COLO668 (cell line): ENCODE data around the gene NGLY1.

Source experiments
- DNase-seq: peaks from one replicate; lab custom pipeline; 2025; ENCODE audit not compliant: unreplicated experiment; lab: John Stamatoyannopoulos, UW

NGLY1 gene

DNA sequence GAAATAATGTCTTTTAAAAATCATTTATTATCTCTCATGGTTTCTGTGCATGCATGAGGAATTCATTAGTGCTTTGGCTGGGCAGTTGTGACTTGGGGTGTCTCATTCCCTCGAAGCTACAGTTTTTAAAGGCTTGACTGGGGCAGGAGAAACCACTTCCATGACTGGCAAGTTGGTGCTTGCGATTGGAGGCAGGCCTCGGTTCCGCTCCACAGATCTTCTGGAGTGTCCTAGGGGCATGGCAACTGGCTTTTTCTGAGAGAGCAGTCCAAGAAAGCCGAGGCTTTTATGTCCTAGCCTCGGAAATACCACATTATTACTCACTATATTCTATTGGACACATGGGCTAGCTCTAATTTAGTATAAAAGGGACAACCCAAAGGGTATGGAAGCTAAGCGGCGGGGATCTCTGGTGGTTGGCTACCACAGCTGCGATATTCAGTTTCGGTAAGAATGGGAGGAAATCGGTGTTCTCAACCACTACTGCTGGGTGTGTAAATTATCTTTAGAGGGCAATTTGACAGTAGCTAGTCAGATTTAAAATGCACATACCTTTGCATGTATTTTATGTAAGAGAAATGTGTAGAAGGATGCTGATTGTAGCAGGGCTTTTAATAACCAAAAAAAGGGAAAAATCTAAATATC, 69.8 kb downstream of the NGLY1 start:
- no peak for DNase-seq

DNA sequence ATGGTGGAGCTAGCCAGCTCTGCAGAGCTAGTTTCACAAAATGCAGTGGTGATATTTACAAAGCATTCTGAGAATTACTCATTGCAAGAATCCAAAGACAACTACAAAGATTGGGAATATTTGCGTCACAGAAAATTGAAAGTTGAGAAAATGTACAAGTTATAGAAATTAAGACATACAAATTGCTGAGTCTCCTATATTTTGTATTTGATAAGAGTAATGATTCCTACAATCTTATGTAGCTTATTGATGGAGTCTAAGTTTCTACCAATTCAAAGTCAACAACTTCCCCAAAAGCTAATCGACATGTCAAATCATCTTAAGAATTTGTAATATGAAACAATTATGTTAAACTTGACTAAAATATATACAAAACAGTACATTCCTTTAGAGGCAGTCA, 72.2 kb downstream of the NGLY1 start:
- no peak for DNase-seq

DNA sequence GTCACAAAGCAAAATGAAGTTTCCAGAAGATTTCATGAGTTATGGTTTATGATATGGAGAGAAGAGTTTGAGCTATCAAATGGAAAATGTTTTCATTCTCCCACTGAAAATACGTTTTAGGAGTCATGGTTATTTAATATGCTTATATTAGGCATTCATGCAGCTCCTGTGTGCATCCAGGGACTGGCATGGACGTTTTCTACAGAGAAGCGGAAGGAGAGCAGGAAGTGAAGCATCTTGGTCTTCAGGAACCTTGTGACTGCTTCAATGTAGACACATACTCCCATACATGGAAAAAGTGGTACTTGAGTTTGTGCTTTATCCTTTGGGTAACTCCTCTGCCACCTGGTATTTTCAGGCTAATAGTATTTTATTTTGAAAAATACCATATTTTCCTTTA, 75.2 kb downstream of the NGLY1 start:
- no peak for DNase-seq

DNA sequence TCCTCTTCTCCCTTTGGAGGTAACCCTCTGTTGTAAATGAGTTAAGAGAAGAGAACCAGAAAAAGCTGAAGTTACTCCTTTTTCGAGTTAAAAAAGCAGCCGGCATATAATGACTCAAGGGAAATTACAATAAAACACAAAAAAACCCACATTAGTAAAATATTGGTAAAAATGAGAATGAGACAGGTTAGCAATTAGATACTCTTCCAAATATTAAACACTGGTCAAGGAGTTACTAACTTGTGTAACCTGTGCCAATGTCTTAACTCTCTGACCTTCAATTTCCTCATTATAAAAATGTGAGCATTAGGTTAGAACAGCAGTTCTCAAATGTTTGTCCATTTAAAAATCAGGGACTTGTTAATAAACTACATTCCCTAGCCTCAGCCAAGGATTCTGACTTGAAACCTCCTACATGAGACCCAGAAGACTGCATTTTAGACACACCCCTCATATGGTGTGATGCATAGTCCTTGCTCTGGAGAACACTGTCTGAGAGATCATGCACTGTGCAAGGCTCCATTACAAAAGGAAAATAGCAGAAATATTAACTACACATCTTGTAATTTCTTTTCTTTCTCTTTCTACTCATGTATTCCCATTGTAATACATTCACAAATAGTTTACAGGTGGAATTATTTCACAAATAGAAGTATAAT, 75.8 kb downstream of the NGLY1 start:
- DNase-seq, result no peak

DNA sequence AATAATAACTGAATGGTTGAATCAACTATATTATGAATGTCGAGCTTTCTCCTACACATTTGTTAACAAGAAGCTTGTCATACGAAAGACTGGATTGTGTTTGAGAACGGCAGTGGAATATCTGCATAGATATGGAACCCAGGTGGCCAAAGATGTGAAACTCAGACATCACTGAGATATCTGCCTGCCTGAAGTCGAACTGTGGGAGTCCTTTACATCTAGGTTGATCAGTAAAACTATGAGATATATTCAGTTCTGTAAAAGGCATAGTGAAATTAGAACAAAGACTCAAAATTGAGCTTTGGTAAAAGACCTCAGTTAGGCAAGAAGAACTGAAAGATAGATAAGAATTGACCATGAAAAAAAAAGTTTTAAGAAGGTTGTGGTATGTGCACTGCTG, 77.0 kb downstream of the NGLY1 start:
- no peak for DNase-seq

DNA sequence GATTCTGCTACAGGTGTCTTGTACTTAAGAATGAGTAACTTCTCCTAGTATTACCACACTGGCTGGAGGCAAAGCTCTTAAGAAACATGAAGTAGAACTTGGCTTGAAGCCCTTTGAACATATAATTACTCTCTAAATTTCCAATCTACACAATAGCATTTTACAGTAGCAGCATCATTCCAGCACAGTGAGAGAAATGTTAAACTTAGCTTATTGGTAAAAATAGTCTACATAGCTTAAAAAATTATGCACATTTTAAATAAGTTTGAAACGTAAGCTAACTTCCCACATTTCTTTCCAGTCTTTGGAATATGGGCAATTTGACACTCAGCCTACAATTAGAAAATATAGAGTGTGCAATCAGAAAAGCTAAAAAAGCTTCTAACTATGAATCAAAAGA, 85.7 kb downstream of the NGLY1 start:
- DNase-seq, result no peak

DNA sequence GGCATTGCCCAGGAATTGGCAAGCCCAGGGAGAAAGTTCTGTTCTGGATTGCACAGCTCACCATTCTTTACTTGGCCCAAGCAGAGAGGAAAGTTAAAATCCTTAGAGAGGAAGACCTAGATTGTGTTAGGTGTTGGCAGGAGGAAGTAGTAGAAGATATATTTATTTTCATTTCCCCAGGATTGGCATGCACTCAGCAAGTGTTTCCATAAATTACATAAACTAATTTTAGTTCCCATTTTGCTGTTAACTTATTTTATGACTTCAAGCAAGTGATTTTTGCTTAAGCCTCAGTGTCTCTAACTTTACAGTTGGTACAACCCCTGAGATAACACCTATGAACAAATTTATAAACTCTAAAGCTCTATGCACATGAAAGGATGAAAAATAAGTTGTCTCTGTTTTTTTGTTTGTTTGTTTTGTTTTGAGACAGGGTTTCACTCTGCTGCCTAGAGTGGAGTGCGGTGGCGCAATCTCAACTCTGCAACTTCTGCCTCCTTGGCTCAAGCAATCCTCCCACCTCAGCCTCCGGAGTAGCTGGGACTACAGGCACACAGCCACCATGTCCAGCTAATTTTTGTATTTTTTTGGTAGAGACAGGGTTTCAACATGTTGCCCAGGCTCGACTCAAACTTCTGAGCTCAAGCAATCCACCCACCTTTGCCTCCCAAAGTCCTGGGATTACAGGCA, 87.4 kb downstream of the NGLY1 start:
- DNase-seq, result no peak

DNA sequence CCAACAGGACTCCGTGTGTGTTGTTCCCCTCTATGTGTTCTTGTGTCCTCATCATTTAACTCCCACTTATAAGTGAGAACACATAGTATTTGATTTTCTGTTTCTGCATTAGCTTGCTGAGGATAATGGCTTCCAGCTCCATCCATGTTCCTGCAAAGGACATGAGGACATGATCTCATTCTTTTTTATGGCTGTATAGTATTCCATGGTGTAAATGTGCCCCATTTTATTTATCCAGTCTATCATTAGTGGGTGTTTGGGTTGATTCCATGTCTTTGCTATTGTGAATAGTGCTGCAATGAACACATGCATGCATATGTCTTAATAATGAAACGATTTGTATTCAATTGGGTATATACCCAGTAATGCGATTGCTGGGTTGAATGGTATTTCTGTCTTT, 90.0 kb downstream of the NGLY1 start:
- DNase-seq, result no peak

DNA sequence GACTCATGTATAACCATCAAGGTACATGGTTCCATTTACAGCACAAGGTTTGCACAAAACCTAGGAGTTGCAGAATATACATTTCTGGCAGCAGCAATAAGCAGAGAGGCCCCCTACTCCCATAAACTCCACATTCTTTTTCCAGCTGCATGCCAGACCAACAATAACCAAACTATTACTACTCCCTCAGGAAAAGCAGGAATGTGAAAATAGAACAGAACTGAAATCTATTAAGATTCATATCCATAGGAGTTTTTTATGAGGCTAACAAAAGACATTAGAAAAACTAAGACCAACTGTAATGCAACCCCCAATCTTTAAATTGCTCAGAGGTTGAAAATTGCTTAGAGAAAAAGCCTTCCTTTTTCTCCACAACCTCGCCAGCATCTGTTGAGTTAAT, 90.9 kb downstream of the NGLY1 start:
- no peak for DNase-seq

DNA sequence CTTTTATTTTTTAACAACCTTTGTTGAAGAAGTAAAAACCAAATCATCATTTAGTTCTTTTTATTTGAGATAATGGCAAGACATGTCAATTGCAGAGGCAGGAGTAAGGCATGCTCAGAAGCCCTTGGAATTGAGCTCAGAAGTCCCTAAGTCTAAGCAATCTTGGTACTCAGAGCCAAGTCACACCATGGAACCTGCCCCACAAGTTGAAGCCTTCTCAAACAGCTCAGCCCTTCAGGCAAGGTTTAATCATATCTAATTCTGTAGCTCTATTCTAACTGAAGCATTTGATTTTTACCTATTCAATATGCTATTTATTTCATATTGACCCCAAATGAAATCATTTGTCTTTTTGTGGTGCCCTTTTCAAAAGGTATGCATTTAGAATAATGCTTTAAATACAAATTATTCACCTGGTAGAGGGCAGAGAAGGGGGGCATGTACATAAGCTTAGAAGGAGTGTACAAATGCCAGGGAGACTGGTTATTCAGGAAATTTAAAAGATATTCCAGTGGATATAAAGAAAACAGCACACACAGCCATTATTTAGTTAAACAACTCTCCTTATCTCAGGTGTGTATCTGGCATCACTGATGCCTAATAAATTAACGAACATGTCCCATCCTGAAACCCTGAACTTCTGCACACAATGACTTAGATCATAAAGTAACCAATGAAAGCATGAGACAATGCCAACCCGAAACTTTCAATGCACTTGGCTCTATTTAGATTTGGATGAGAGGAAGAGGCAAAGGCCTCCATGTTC, 92.3 kb downstream of the NGLY1 start:
- DNase-seq, result no peak

DNA sequence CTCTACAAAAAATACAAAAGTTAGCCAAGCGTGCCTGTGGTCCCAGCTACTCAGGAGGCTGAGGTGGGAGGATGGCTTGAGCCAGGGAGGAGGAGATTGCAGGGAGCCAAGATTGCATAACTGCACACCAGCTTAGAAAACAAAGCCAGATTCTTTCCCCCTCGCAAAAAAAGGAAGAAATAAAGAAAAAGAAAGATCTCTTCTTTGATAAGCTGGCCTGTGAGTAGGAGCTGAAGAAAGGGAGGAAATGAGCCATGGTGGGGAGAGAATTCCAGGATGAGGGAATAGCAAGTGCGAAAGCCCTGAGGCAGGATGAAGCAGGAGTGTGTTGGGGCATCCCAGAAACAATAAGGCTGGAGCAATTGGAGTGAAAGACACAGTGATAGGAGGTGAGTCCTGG, 94.0 kb downstream of the NGLY1 start:
- DNase-seq, result no peak

DNA sequence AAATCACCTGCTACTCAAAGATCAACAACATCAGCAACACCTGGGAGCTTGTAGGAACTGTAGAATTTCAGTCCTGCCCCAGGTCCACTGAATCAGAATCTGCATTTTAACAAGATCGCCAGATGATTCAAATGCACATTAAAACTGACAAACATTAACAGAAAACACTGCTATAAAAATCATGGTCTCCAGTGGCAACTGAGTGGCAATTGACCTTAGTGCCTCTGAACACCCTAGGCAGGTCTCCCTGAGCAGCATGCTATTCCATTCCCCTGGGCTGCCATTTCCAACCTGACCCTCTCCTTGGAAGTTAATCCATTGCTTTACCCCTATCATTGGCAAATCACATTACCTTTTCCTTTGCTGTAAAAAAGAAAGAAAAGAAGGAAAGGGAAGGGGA, 95.5 kb downstream of the NGLY1 start:
- no peak for DNase-seq

DNA sequence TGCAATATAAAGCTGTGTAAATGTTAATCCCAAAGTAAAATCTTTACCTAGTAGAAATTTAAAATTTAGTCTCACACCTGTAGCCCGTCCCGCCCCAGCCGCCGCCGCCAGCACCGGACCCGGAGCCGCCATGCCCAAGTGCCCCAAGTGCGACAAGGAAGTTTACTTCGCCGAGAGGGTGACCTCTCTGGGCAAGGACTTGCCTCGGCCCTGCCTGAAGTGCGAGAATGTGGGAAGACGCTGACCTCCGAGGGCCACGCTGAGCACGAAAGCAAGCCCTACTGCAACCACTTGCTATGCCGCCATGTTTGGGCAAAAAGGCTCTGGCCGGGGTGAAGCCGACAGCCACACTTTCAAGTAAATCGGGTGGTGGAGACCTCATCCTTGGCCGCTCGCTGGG, 96.5 kb downstream of the NGLY1 start:
- no peak for DNase-seq

DNA sequence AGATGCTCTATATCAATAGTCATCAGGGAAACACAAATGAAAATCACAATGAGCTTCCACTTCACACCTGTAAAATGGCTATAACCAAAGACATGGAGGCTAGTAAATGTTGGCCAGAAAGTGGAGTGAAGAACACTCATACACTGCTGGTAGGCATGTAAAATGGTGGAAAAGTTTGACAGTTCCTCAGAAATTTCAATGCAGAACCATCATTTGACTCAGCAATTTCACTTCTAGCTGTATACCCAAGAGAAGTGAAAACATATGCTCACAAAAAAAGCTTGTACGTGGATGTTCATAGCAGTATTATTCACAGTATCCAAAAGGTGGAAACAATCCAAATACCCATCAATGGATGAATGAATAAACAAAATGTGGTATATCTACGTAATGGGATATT, 99.4 kb downstream of the NGLY1 start:
- no peak for DNase-seq

DNA sequence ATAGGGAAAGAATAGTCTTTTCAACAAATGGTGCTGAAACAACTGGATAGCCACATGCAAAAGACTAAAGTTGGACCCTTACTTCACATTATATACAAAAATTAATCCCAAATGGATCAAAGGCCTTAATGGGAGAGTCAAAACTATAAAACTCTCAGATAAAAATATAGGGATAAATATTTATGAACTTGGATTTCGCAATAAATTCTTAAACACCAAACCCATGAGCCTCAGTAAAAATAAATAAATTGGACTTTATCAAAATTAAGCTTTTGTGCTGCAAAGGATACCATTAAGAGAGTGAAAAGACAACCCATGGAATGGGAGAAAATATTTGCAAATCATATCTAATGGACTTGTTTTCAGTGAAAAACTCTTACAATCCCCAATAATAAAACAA, 99.8 kb downstream of the NGLY1 start:
- DNase-seq, result no peak

DNA sequence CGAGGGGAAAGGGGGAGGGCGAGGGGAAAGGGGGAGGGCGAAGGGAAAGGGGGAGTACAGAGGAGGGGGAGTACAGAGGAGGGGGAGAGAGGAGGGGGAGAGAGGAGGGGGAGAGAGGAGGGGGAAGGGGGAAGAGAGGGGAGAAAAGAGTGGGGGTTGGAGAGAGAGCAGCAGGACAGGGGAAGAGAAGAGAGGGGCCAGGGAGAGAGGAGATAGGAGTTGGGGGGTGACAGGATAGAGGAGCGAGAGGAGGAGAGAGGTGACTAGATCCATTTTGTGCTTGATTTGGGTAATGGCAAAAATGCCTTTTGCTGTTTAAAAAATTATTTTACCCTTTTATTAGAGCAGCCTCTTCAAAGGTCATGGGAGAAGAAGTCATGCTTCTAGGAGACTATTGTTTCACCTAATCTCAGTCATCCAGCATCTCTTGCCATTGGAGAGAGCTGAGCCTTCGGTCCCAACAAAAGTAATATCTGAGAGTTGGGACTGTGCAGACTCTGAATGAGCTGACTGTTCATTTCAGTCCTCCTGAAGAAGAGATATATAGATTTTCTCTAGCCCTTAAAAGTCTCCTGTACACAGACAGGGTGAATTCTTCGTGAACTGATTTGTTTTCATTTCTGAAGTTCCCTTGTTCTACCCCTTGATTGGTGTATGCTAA, 103.5 kb downstream of the NGLY1 start:
- DNase-seq, result no peak

DNA sequence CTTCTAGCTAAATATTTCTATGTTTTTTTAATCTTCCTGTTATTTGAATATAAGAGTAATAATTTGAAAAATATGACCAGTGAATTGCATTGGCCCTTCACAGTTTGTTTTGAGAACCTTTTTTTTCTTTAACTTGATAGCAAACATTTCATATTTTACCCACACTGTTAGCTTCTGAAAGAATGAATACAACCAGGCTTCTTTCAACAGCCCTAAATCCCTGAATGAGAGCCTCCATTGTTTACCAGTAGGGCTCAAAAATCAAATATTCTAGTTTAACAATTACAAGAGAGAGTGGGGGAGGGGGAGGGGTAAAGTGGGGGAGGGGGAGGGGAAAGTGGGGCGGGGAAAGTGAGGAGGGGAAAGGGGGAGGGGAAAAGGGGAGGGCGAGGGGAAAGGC, 104.1 kb downstream of the NGLY1 start:
- DNase-seq, result no peak

DNA sequence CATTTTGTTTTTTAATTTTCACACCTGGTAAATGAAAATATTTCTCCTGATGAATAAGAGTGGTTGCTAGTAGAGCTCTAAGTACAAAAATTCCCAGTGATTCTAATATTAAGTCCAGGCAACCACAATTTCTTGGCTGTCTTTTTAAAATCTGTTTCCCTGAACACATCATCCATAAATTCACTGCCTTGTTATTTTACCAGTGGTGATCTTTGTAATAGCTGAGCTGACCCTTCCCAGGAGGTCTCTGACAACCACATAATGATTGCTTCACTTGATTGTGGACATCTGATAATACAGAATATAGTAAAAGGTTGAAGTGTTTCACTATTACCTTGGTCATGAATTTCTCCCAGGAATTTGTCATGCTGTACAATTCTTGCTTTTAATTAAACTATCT, 104.7 kb downstream of the NGLY1 start:
- DNase-seq, result no peak

DNA sequence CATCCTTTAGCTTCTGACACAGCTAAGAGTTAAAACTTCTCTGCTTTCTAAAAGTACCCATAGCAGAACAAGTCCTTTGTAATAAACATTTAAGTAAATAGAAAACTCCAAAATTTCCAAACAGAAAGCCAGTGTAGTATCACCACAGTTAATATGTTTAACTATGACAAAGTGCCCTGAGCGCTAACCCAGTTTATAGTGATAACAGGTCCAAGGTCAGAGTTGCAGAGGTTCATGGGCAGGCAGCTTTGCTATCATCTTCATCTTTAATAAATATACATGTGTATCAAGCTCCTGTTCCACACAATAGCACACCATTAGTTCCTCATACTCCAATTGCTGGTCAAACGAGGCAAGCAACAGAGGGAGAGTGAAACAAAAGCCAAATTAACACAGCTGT, 106.1 kb downstream of the NGLY1 start:
- no peak for DNase-seq

DNA sequence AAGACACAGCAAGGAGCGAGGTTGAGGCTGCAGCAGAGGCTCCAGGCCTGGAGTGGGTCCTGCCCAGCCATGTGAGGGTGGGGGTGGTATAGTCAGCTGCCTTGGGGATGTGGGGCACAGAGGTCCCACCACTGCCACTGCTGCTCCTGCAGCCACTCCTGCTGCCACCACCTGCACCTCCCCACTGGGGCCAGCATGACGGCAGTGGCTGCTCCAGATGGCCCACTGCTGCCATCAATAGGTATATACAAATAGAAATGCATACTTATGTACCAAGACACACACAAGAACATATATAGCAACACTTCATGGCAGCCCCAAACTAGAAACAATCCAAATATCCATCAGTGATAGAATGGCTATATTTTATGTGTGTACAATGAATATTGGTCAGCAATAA, 108.6 kb downstream of the NGLY1 start:
- no peak for DNase-seq

DNA sequence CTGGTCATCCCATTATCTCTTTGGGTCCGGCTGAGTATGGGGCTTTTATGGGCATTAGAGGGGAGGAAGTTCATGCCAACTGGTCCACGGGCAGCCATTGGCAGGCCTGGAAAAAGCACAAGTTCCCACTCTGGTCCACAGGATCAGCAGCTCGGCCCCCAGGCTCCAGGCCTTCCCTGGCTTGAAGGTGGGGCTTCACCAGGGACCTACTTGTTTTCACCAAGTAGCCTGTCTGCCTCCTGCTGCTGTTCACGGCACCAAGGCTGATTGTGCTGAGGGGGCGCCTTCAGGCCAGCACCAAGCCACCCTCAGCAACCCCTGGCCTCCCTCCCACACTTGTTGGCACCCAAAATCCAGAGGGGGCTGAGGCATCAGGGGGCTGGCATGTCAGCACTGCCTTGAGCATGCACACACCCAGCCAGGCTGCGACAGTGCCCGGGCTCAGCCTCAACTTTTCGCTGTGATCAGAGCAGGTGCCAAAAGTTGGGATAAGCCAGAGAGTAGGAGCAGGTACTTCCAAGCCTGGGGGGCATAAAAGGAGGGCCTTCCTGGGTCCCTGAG, 109.4 kb downstream of the NGLY1 start:
- DNase-seq, result no peak
